ENCODE measurements around the gene GBP4. TPM values are rescaled to one million over a fixed set of nuclear protein-coding genes. Genes with fewer than 3 reads are reported as not detected.

The GBP4 gene
- total and polyA plus RNA-seq, 9 of the 15 experiments (the other 6 are each of a cell fraction or from before 2014, with no cell fraction given), result 0.04 to 0.40 (median 0.11) TPM

- TF ChIP-seq, protein P1, sequence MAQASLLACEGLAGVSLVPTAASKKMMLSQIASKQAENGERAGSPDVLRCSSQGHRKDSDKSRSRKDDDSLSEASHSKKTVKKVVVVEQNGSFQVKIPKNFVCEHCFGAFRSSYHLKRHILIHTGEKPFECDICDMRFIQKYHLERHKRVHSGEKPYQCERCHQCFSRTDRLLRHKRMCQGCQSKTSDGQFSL (CRISPR knock-in tag; IDR thresholded peaks at IDR 0.05), result no peak
- TF ChIP-seq, protein P1 (tag; IDR thresholded peaks at IDR 0.05), result peak in 1 of 2 experiments; percentile 84; a peak in 2 of 4 replicates
- peak; percentile 99 for TF ChIP-seq ZNF175 (CRISPR knock-in tag; IDR thresholded peaks at IDR 0.05; ENCODE audit: low read depth)
- TF ChIP-seq SNRNP70 (optimal IDR thresholded peaks at IDR 0.05; ENCODE audit: low read depth, low read length), result no peak
- 0 out of 2 replicates have a peak, but pooled peaks have one; percentile 56 for TF ChIP-seq ERF (CRISPR knock-in tag; IDR thresholded peaks at IDR 0.05)
- TF ChIP-seq NCOR1 (IDR thresholded peaks at IDR 0.05), result no peak
- TF ChIP-seq ZNF717 (CRISPR knock-in tag; IDR thresholded peaks at IDR 0.05), result no peak
- TF ChIP-seq ZFPM2 (CRISPR knock-in tag; IDR thresholded peaks at IDR 0.05), result no peak
- no peak for TF ChIP-seq YBX1 (IDR thresholded peaks at IDR 0.05)
- TF ChIP-seq ZNF197 (CRISPR knock-in tag; IDR thresholded peaks at IDR 0.05; ENCODE audit: low read depth), result 0 out of 2 replicates have a peak, but pooled peaks have one; percentile 60
- no peak for TF ChIP-seq MECOM (CRISPR knock-in tag; IDR thresholded peaks at IDR 0.05)
- no peak for TF ChIP-seq FOXA3 (CRISPR knock-in tag; conservative IDR thresholded peaks at IDR 0.05 in 1 of 2, IDR thresholded peaks at IDR 0.05 in 1 of 2)
- no peak for TF ChIP-seq BRF1 (IDR thresholded peaks at IDR 0.05; ENCODE audit: borderline replicate concordance, extremely low read depth, insufficient read length)
- peak; percentile 80; the same call in 1 of the 2 replicates for TF ChIP-seq ZKSCAN8 (CRISPR knock-in tag; IDR thresholded peaks at IDR 0.05)
- TF ChIP-seq TOE1 (IDR thresholded peaks at IDR 0.05; ENCODE audit: borderline replicate concordance), result no peak
- TF ChIP-seq TOE1 (CRISPR knock-in tag; IDR thresholded peaks at IDR 0.05; ENCODE audit: borderline replicate concordance, low read depth), result no peak
- TF ChIP-seq CAMTA2 (CRISPR knock-in tag; conservative IDR thresholded peaks at IDR 0.05), result no peak
- TF ChIP-seq ZNF140 (CRISPR knock-in tag; IDR thresholded peaks at IDR 0.05), result no peak
- no peak for TF ChIP-seq RAD21 (CRISPR knock-in tag; conservative IDR thresholded peaks at IDR 0.05 in 1 of 2, IDR thresholded peaks at IDR 0.05 in 1 of 2)
- TF ChIP-seq MAFG (tag; conservative IDR thresholded peaks at IDR 0.05), result peak; percentile 84
- peak; percentile 86 for TF ChIP-seq ZNF316 (IDR thresholded peaks at IDR 0.05)
These were observed 28.3 kb downstream of the GBP4 start (continued) for GRCh38 chr1:89170170-89171066.

All from K562 (cell line).